ENCODE data around the gene AMMECR1. TPM values are rescaled to one million over a fixed set of nuclear protein-coding genes. Genes with fewer than 3 reads are reported as not detected.
"Not testable (repeated sequence)": the region's sequence is repeated elsewhere in the genome, so short reads cannot be mapped to it uniquely, and the experiment has no call there.

The AMMECR1 gene
- total RNA-seq, 4 donors from 2014 or later, result 6.7 to 13.8 (median 8.9) TPM

DNA sequence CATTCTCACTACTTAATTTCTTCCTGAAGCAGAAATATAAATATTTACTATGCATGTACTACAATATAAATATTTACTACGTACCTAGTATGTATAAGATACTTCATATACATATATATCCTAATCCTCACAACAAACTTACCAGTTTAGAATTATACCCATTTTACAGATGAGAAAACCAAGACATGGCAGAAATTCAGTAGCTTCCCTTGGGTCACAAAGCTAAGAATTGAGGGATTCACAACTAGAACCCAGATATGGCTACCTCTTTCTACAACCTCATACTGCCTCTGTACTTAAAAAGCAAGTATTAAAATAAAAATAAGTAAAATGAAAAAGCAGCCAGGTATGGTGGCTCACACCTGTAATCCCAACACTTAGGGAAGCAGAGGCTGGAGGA is 65.9 kb downstream of the AMMECR1 start:
- ATAC-seq (ENCODE audit: low FRiP score) (no peak), DNase-seq (ENCODE audit: low spot score) (no peak)
- TF ChIP-seq CTCF (IDR thresholded peaks at IDR 0.05), result no peak

DNA sequence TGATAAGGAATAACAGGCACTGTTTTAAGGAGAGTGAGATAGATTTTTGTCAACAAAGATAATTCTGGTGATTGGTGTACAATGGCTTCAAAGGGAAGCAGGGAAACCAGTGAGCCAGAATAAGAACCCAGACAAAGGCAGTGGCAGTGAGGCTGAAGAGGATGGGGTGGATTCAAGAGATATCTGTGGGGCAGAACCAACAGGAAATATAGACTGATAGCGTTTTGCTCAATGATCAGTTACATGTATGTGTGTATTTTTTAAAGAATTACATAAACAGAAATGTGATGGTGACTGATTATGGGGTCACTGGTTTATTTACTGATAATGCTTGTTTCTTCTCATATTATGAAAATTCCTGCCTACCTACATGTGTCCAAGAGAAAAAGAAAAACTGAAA is 66.4 kb downstream of the AMMECR1 start:
- TF ChIP-seq CTCF (IDR thresholded peaks at IDR 0.05), result no peak
- no peak for ATAC-seq (ENCODE audit: low FRiP score)
- no peak for DNase-seq (ENCODE audit: low spot score)

DNA sequence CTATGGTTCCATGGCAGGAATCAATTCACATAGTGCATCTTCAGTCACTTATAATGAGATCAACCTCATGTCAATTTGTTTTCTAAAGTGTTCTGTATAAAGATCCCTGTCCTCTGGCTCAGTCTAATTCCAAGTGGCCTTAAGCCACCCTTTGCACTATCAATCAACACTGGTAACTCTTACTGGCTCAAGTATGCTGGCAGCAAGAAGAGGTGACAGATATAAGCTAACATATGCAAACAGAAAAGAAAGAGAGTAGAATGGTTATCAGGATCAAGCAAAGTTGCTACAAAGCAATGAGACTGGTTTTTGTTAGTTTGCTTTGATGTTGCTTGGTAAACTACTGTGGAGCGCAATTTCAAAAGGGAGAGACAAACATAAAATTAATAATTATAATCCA is 67.0 kb downstream of the AMMECR1 start:
- ATAC-seq (ENCODE audit: low FRiP score) (no peak), DNase-seq (ENCODE audit: low spot score) (no peak)
- no peak for TF ChIP-seq CTCF (IDR thresholded peaks at IDR 0.05)

DNA sequence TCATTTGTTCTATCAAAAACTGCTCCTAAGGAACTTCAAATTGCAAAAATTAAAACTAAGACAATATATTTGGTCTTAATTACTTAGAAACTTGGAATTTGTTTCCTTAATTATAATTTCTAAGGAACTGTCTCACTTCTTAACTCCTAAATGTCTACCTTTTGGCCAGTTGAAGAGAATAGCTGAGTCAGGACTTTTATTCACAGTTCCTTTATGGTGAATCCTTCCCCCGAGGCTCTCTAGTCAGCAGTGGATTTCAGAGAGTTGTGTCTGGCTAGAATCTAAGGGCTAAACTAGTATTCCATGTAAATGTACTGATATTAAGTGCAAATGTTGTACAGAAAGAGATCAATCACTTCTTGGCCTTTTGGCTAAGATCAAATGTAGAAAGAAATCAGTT is 69.3 kb downstream of the AMMECR1 start:
- TF ChIP-seq CTCF (IDR thresholded peaks at IDR 0.05), result no peak
- DNase-seq (ENCODE audit: low spot score), result no peak
- ATAC-seq (ENCODE audit: low FRiP score), result no peak

DNA sequence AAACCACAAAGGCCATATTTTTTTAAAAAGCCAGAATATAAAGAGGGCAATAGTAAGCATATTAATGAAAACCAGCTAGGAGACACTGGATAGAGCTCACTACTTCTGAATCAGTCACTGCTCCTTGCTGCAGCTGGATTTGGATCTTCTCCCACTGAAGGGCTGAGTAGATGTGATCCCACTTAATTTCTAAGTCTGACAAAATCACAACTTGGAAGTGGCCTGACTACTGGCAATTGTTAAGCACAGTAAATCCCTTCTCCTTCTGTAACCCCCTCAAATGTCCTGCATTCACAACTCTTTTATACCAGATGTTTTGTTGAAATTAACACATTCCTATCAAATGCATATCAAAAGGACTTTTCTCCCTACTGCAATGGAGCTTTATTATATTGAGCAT is 72.9 kb downstream of the AMMECR1 start:
- no peak for ATAC-seq (ENCODE audit: low FRiP score)
- no peak for TF ChIP-seq CTCF (IDR thresholded peaks at IDR 0.05)
- no peak for DNase-seq (ENCODE audit: low spot score)

DNA sequence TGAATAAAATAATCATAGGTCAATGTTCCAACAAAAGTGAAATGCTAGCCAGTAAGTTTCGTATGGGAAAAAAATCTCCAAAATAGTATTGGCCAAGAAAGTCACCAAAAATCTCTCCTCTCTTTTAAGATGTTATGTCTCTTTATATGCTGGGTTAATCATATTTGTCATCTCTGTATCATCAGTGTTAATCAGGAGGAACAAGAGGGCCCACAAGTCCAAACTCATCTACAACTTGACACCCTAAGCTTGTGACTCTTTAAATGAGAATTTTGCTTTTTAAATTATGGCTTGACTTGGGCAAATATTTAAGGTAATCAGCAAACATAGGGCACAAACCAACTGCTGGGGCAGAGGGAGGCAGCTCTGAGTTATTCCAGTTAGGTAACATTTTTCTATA is 75.5 kb downstream of the AMMECR1 start:
- no peak for TF ChIP-seq CTCF (IDR thresholded peaks at IDR 0.05)
- no peak for DNase-seq (ENCODE audit: low spot score)
- ATAC-seq (ENCODE audit: low FRiP score), result no peak

GRCh38 chrX:110241816-110242215 is 76.1 kb downstream of the AMMECR1 start:
- no peak for ATAC-seq (ENCODE audit: low FRiP score)
- TF ChIP-seq CTCF (IDR thresholded peaks at IDR 0.05), result no peak
- DNase-seq (ENCODE audit: low spot score), result no peak

- not testable (repeated sequence) for DNase-seq (ENCODE audit: low spot score); ATAC-seq (ENCODE audit: low FRiP score)
Observed at GRCh38 chrX:110238259-110238658, 79.6 kb downstream of the AMMECR1 start.

GRCh38 chrX:110231485-110231884 is 86.4 kb downstream of the AMMECR1 start:
- ATAC-seq (ENCODE audit: low FRiP score); DNase-seq (ENCODE audit: low spot score): not testable (repeated sequence)

- not testable (repeated sequence) for DNase-seq (ENCODE audit: low spot score)
- ATAC-seq (ENCODE audit: low FRiP score), result peak; percentile 57
Observed at GRCh38 chrX:110229497-110230111, 88.3 kb downstream of the AMMECR1 start.

All from omental fat pad (tissue), 4 donors.